CD4-positive, alpha-beta T cell treated with Interleukin-15 for 4 hours (primary cell): ENCODE results near the gene CCDC142.
A peak's percentile ranks its signal among the peaks of the same experiment; 100 is the strongest.

ENCODE experiments used
- DNase-seq: peaks from one replicate; pipeline ENCODE4 v3.0.0-alpha.2; 2020; ENCODE audit warnings: low spot score

The CCDC142 gene

DNA sequence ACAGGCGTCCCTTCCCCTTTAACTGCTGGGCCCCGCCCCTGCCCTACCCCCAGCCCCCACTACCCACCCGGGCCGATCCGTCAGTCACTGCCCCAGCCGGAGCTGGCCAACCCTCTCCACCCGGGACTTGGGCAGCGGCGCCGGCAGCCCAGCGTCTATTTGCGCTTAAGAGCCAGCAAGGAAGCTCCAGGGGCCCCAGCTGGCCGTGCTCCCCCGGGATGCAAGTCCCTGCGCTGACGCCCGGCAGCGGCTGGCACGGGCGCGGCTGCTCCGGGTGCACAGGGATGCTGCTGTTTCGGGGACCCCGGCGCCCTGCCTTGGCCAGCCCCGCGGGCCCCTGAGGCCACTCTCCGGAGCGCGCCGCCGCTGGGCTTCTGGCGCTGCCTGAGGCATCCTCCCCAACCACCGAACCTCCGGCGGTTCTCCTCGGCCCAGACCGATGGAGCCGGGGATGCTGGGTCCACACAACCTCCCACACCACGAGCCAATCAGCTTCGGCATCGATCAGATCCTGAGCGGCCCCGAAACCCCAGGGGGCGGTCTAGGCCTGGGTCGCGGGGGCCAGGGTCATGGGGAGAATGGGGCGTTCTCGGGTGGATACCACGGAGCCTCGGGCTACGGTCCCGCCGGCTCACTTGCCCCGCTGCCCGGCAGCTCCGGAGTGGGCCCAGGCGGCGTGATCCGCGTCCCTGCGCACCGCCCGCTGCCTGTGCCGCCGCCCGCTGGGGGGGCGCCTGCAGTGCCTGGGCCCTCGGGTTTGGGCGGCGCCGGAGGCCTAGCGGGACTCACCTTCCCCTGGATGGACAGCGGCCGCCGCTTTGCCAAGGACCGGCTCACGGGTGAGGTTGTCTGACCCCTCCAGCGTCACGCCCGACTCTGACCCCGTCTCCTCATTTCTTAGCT is 31.8 kb upstream of the CCDC142 start, which contains the start of gene TLX2:
Gene TLX2, plus strand, starts transcription at position 83 of the 903 bp plus-strand sequence. Its CDS starts 357 bp downstream, at position 440.
- DNase-seq = no peak

- peak; percentile 31 for DNase-seq
Measured at GRCh38 chr2:74513605-74514367, 31.0 kb upstream of the CCDC142 start.

DNA sequence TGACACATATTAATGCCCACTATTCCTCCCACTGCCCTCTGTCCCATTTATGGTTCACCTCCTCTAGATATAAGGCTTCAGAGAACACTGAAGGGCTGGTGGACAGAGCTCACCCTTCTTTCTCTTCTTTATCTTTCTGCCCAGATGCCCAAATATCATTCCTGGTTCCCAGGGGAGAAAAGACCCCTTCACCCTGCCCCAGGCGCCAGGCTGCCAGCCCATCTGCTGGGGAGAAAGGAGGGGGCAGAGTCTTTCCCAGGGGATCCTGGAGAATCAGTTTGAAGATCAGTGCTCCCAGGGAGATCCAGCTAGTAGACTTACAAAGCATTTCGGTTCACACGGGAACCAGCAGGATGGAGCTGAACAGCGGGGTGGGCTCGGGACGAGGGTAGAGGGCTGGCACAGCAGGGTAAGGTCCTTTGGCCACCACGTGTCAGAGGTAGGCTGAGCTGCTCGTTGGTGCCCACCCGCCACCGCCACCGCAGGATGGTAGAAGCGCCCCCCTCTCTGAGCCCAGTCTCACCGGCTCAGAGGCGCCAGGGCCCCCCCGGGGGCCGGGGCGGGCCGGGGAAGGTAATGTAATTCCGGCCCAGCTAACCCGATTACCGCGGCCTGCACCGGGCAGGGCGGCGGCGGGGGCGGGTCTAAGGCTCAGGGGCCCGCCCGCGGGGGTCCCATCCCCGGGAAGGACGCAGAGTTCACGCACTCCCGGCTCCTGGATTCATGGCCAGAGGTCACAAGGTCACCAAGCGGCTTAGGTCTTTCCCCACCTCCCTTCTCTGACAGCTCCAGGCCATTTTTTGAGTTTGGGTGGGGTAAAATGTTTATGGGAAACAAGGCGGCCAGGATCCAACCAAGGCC is 30.2 kb upstream of the CCDC142 start:
- no peak for DNase-seq

DNA sequence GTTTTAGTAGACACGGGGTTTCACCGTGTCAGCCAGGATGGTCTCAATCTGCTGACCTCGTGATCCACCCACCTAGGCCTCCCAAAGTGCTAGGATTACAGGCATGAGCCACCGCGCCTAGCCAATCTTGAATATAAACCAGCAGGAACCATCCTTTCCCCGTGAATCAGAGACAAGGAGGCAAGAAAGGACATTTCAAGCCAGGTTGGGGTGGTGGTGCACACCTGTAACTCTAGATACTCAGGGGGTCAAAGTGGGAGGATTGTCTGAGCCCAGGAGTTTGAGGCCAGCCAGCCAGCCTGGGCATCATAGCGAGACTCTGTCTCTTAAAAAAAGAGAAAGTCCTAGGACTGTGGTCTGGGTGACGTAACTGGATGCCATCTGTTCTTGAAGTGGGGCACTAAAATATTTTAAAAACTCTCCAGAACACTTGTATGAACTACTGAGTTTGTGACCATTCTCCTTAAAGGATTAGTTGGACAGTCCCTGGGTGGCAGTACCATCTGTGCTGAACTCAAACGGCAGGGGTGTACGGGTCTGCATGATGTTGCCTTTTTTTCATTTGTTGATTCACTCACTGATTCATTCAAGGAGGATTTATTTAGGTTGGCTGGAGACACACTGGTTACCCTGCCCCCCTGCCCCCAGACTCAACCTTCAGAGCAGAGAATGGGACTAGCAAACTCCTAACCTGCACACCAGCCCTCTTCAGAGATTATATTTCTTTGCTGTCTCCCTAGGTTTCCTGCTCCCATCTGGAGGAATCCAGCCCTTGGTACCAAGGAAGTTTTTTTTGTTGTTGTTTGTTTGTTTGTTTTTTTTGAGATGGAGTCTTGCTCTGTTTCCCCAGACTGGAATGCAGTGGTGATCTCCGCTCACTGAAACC is 28.5 kb upstream of the CCDC142 start:
- no peak for DNase-seq

GRCh38 chr2:74510272-74510671 is 27.5 kb upstream of the CCDC142 start:
- DNase-seq = no peak

DNA sequence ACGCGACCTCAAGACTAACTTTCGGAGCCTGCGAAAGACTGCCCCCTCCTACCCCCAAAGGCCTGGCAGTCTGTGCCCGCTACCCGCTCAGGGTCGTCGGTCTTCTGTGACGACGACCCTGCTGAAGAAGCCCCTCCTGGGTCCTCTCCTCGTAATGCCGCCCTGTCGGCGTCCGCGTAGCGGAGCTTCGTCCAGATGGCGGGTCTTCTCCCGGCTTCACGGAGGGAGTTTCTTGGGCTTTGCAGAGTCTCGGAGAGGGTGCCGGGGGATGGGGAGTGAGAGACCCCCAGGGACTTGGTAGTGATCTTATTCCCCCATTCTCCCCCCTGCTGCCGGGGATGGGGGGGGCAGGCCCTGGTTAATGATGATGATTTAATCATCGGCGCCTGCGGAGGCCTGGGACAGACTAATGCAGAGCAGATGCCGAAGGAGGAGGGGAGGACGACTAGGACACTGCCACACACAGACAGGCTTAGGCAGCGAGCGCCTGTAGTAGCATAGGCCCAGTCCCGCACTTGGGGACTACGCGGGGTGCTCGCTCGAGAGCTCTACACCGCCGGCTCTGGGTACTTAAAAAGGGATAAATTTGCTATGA is 25.2 kb upstream of the CCDC142 start:
- no peak for DNase-seq

DNA sequence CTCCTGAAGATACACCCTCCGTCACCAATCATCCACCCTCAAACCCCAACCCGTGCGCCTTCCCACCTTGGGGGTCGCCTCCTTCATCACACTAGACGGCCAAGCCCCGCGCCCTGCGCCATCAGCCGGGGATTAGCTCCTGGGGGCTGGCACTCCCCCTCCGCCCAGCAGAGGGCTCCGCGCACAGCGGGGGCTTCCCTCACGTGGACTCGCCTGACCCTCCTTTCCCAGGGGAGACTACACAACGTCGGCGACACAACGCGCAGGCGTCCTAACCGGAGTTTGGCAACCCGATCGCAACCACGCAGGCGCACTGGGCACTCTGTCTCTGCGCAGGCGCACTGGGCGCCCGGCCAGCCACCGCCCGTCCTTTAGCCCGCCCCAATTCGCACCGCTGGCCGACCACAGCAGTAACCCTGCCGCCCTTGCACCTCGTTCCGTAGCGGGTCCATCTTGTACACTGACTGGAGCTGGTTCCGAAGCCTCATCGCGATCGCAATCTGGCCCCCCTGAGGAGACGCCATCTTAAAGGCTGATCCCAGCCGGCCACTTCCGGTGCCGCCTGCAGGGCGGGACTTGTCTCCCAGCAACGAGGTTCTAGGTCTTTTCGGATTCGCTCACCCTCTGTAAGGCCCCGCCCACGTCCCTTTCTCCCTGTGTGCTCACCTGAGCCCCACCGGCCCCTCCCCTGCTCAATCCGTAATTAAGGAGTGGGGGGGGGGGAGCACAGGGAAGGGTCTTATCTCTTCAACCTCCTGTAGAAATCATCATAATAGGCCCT is 24.5 kb upstream of the CCDC142 start, which contains the start of gene PCGF1:
Gene PCGF1, minus strand, starts transcription at position 551 of the 781 bp plus-strand sequence. Its CDS starts 27 bp downstream, at position 524.
- DNase-seq = peak; percentile 98

DNA sequence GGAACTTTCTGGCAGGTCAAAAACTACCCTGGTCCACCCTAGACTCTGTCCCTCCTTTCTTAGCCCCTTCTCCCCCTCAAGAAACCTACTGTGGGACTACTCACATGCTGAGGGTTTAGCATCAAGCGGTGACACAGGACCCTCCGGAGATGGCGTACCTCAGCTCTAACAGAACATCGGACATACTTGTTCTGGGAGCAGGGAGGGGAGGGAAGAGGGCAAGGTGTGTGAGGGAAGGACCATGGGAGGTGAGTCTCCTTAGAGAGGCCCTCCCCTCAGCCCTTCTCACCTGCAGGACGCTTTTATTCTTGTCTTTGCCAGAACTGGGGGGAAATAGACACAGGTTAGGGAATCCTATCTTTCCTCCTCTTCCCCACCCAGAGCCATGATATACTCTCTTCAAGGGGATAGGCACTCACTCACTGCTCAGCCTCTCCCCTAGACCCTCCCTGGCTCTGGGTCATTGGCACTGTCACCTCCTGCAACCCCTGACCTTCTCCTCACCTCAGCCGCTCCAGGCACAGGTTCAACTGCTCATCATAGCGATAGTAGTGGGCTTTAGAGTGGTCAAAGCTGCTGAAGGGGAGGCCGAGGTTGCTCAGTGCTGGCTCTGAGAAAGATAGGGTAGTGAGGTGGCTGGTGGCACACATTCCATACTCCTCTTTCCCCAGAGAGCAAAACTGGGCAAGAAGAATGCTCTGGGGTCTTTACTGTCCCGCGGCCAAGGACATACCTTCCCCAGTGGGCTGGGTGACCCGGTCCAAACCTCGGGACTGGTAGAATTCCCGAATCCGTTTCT is 22.8 kb upstream of the CCDC142 start:
- no peak for DNase-seq

- DNase-seq = no peak
Measured at GRCh38 chr2:74504591-74504990, 21.8 kb upstream of the CCDC142 start.

DNA sequence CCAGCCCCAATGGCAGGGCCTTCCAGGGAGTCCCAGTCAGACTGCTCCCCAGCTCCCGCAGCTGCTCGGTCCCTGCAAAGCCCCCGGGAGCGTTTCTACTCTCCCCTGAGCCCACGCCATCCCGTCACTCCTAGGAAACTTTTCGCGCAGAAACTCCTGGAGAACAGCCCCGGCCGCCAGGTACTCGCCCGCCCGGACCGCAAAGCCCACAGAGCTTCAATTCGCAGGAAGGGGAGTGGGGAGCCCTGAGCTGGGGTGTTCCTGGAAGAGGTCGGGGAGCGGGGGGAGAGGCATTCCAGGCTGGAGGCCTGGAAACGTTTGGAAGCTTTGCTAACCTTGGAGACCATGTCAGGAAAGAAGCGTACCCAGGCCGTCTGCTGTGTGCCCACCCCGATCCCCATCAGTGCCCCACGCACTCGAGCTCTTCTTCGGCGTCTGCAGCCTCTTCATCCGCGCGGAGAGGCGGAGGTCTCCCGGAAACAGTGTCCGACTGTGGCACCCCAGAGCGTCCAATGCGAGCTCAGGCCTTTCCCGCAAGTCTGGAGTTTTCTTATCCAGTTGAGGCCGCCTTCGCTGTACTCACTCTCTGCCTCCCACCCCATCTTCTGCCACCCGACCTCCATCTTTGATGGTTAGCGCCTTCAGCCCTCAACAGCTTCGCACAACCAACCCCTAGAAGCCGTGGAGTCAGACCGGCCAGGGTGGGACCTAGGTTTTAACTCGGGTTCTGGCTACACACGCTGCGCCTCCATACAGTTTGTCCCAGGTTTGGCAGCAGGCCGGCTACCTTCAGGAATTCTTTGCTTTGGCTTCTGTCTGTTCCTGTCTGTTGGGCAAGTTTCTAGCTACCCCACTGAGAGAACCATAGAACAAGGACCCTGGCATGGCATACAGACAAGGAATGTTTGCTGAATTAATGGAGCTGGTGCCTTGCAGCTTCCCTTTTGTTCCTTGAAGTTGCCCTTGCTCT is 21.0 kb upstream of the CCDC142 start:
- no peak for DNase-seq

DNA sequence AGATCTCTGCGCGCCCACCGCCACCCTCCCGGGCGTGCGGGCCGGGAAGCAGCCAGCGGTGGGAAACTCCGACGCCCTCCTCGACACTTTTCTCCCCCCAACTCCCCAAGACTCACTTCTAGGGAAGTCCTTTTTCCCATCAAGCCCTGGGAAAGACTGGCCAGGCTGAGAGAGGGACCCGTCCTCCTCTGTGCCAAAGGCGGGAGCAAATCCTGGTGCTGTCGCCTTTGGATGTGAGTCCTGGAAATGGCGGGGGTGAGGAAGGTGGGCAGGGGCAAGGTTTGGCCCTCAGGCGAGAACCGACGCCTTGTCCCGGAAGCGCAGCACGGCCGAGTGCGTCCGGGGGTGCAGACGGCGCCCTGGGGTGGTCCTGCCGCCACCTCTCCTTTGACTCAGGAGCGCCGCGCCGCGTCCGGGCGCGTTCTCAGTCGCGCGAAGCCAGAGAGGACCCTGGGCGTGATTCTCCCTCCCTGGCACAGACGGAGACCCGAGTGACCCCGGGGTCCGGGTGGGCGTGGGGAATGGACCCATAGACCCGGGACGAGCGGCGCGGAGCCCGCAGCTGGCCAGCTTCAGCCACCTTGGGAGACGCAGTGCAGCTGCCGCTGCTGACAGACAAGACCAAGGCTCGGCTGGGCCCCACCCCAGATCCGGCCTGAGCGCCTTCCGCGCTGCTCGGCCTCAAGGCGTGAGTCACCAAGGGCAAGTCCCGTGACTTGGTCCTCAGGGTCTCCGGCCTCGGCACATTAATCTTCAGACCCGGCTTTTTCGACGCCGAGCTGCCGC is 20.1 kb upstream of the CCDC142 start:
- peak; percentile 56 for DNase-seq

- DNase-seq = no peak
Measured at GRCh38 chr2:74502147-74502719, 19.4 kb upstream of the CCDC142 start.

DNA sequence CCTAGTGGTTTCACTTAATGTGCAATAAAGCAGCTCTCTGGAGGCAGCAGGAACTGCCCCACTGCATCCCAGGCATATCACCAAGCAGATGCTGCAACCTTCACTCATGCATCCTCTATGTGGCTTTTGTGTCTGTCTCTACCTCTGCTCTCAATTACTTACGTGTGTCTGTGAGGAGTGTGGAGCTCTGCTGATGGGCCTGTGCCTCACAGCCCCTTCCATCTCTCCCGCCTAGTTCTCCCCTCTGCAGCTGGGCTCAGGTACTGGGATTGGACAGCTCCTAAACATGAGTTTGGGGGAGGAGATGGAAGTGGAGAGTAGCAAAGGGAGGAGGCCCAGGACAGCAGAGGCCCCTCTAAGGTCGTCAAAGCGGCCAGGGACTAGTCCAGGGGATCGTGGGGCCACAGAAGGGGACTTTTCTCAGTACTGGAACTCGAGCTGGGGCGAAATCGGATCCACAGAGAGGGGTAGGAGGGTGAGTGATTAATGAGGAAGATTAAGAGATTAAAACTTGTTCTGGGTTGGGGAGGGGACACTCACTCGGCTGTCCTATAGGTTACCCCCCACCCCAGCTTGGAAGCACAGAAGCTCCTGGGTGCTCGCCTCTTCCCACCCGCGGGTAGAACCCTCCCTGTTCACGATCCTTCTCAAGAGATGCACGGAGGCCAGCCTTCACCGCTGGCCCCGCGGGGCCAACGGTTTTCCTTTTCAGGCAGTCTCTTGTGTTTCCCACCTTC is 18.7 kb upstream of the CCDC142 start:
- no peak for DNase-seq

- DNase-seq = no peak
Measured at GRCh38 chr2:74500578-74500946, 17.8 kb upstream of the CCDC142 start.

- no peak for DNase-seq
Measured at GRCh38 chr2:74499940-74500577, 17.3 kb upstream of the CCDC142 start.
